ENCODE measurements around the gene PCBP3. TPM values are rescaled to one million over a fixed set of nuclear protein-coding genes. Genes with fewer than 3 reads are reported as not detected.
A peak's percentile ranks its signal among the peaks of the same experiment; 100 is the strongest.

The PCBP3 gene
- total and polyA plus RNA-seq, 2 of the 8 experiments (the other 6 are each of a cell fraction or from before 2014, with no cell fraction given) = 3.5 to 6.3 TPM

- no peak overlapping the region for H3K4me3 ChIP-seq (ENCODE audit: extremely low read depth in 1 of 4, insufficient read depth in 2 of 4, low read depth in 3 of 4, low read length in 4 of 4)
- ChIA-PET POLR2A (ENCODE audit: partially characterized antibody) (interaction anchor here (0.6 kb wide), 1 partner anchor 247 kb away, joined by 3 read pairs; no protein-coding TSS in a partner anchor), CTCF (ENCODE audit: partially characterized antibody) (interaction anchor here (4.5 kb wide), 1 partner anchor 9 kb away, joined by 19 read pairs; no protein-coding TSS in a partner anchor)
- no peak overlapping the region for H4K5ac ChIP-seq (ENCODE audit: insufficient read length, low read depth, low read length)
- FAIRE-seq (no peak), DNase-seq (ENCODE audit: low read depth in 1 of 2, low spot score in 2 of 2) (no peak)
- H3K23ac ChIP-seq (ENCODE audit: insufficient read length) = no peak overlapping the region
- H2BK5ac ChIP-seq (ENCODE audit: low read depth, low read length) = no peak overlapping the region
- no peak overlapping the region for H3K14ac ChIP-seq (ENCODE audit: insufficient read length)
- H3K79me1 ChIP-seq (ENCODE audit: low read depth, low read length) = no peaks in the 10 kb centered on the region
- no peak overlapping the region for H2BK20ac ChIP-seq (ENCODE audit: low read length)
- no peak overlapping the region for H3K9ac ChIP-seq (replicated peaks in 1 of 4; ENCODE audit: extremely low read depth in 1 of 4, low read depth in 3 of 4, low read length in 3 of 4)
- no peaks in the 10 kb centered on the region for H3K23me2 ChIP-seq (ENCODE audit: low read depth, low read length)
- no peaks in the 10 kb centered on the region for H3K9me3 ChIP-seq (ENCODE audit: insufficient read depth in 2 of 2, low read depth in 1 of 2, low read length in 1 of 2)
- no peak overlapping the region for H3K56ac ChIP-seq (replicated peaks; ENCODE audit: insufficient read length, low read depth, low read length)
- no peak overlapping the region for H2BK15ac ChIP-seq (ENCODE audit: low read length)
- no peaks in the 10 kb centered on the region for H3K4me1 ChIP-seq (replicated peaks in 1 of 4; ENCODE audit: control insufficient read depth in 3 of 4, insufficient read depth in 4 of 4, low read length in 3 of 4)
- H4K20me1 ChIP-seq (replicated peaks in 1 of 2; ENCODE audit: control insufficient read depth in 1 of 2, insufficient read depth in 2 of 2, low read length in 2 of 2) = peaks cover 0 to 5% of the 10 kb centered on the region in 2 experiments
- H3K18ac ChIP-seq (ENCODE audit: extremely low read depth, low read length) = no peak overlapping the region
- no peak overlapping the region for H3K27ac ChIP-seq (ENCODE audit: low read depth, low read length)
- no peaks in the 10 kb centered on the region for H3K36me3 ChIP-seq (ENCODE audit: control insufficient read depth in 2 of 4, insufficient read depth in 4 of 4, low read length in 3 of 4)
- no peak overlapping the region for H3K4ac ChIP-seq (replicated peaks; ENCODE audit: insufficient read length, low read depth, low read length)
- 96% methylated on average over 10 of the region's 10 CpGs; no CpG with 5 or more reads in 1 of the 2 experiments for WGBS, 2 experiments (ENCODE audit: extremely low coverage in 1 of 2, insufficient coverage in 1 of 2, insufficient read length in 1 of 2, insufficient replicate concordance in 2 of 2, low coverage in 1 of 2, low lambda C conversion rate in 2 of 2, missing lambda C conversion rate in 1 of 2)
- no peak overlapping the region for H2BK12ac ChIP-seq (ENCODE audit: low read depth, low read length)
- no peaks in the 10 kb centered on the region; a peak in 1 of 7 replicates for H3K27me3 ChIP-seq (replicated peaks in 1 of 4; ENCODE audit: control insufficient read depth in 3 of 4, extremely low read depth in 1 of 4, insufficient read depth in 3 of 4, low read length in 3 of 4)
- no peak overlapping the region for H3K4me2 ChIP-seq (ENCODE audit: insufficient read depth in 1 of 2, low read depth in 2 of 2, low read length in 2 of 2)
- no peak overlapping the region for H2AFZ ChIP-seq (ENCODE audit: low read length)
- H4K8ac ChIP-seq (ENCODE audit: extremely low read depth, insufficient read depth, low read length) = 0 out of 2 replicates have a peak overlapping the region, but pooled peaks have one; percentile 25
- H2BK120ac ChIP-seq (replicated peaks; ENCODE audit: low read depth, low read length) = no peak overlapping the region
- no peak overlapping the region for H4K91ac ChIP-seq (replicated peaks; ENCODE audit: insufficient read length, low read length)
- no peak overlapping the region for H2AK5ac ChIP-seq (ENCODE audit: low read depth, low read length)
- H3K79me2 ChIP-seq (ENCODE audit: control insufficient read depth in 1 of 2, insufficient read depth in 2 of 2, low read length in 2 of 2) = no peaks in the 10 kb centered on the region
- TF ChIP-seq USF2 (IDR thresholded peaks at IDR 0.05; ENCODE audit: low read length) (no peak), MAX (IDR thresholded peaks at IDR 0.05) (no peak), NRF1 (IDR thresholded peaks at IDR 0.05; ENCODE audit: low read depth, low read length) (no peak), CHD2 (IDR thresholded peaks at IDR 0.05; ENCODE audit: low read length) (no peak), SRF (IDR thresholded peaks at IDR 0.05; ENCODE audit: low read depth, low read length) (no peak), POU5F1 (IDR thresholded peaks at IDR 0.05; ENCODE audit: low read depth, low read length) (no peak), GTF2F1 (IDR thresholded peaks at IDR 0.05; ENCODE audit: borderline replicate concordance, low read depth, low read length) (no peak), POLR2AphosphoS5 (IDR thresholded peaks at IDR 0.05; ENCODE audit: low read depth, low read length) (no peak), TEAD4 (IDR thresholded peaks at IDR 0.05; ENCODE audit: low read depth, low read length) (no peak), SUZ12 (IDR thresholded peaks at IDR 0.05; ENCODE audit: low read length) (no peak), PHF8 (conservative IDR thresholded peaks at IDR 0.05; ENCODE audit: low read depth, low read length) (no peak), CBX5 (IDR thresholded peaks at IDR 0.05; ENCODE audit: low read depth, low read length) (no peak), ATF3 (IDR thresholded peaks at IDR 0.05; ENCODE audit: insufficient read depth, low read depth, low read length) (no peak)
These were observed 269.9 kb downstream of the PCBP3 start for GRCh38 chr21:45913418-45913765.
